B cell (primary cell): ENCODE data around the gene SEC14L5.

Source experiments
- CTCF ChIP-seq: fragments of 200-600 bp; IDR thresholded peaks from one replicate; pipeline ENCODE4 v1.8.0; 2022; ENCODE audit warnings: antibody characterized with exemption, mild to moderate bottlenecking
- EZH2 ChIP-seq: IDR thresholded peaks from 2 replicates; pipeline ENCODE4 v1.6.1; 2012; ENCODE audit warnings: borderline replicate concordance, low read depth, mild to moderate bottlenecking, moderate library complexity, low read length; ENCODE audit not compliant: insufficient read depth, poor library complexity, severe bottlenecking

GRCh38 chr16:4966736-4967453 lies 8.8 kb downstream of the SEC14L5 start:
- TF ChIP-seq CTCF (no peak), EZH2 (no peak)
